B cell (primary cell): ENCODE results near the gene HERC5. TPM values are rescaled to one million over a fixed set of nuclear protein-coding genes. Genes with fewer than 3 reads are reported as not detected.

Experiments used
- ATAC-seq: fragments of 200-7000 bp; cut with Tn5 transposase; one replicate; pipeline ENCODE4 v1.10.0; 2021; ENCODE audit warnings: low read depth, mild to moderate bottlenecking, moderate number of reproducible peaks, moderate library complexity
- CTCF ChIA-PET: fragments of 350-600 bp; sonication (Branson Sonifier 250); formaldehyde crosslinking; loops from one replicate; lab custom pipeline; 2021; ENCODE audit warnings: antibody characterized with exemption, inconsistent platforms; lab: Charles Lee
- POLR2A ChIA-PET: fragments of 350-600 bp; sonication (Branson Sonifier 250); formaldehyde crosslinking; loops from one replicate; lab custom pipeline; 2021; ENCODE audit warnings: antibody characterized with exemption; lab: Charles Lee
- DNase-seq: peaks from one replicate; pipeline ENCODE4 v3.0.0; 2013
- H2AFZ ChIP-seq: 2 replicates; pipeline ENCODE4 v1.6.1; 2012; ENCODE audit warnings: mild to moderate bottlenecking, low read depth, low read length; ENCODE audit not compliant: insufficient read depth, poor library complexity, severe bottlenecking
- H3K27ac ChIP-seq, 2 donors: 1 replicate in 1 of 2; 2 replicates in 1 of 2; pipeline ENCODE4 v1.5.1; 2012 to 2013; ENCODE audit warnings: low read length in 2 of 2, mild to moderate bottlenecking in 2 of 2, moderate library complexity in 1 of 2
- H3K27me3 ChIP-seq, 4 experiments: fragments of 200-600 bp in 1 of 4; sonication (generic) in 1 of 4; replicated peaks in 1 of 4; 1 replicate in 2 of 4; 2 replicates in 2 of 4; pipeline versions ENCODE4 v1.6.1 to v1.7.0; 2013 to 2016; ENCODE audit warnings: low read length in 3 of 4, mild to moderate bottlenecking in 2 of 4, mixed read lengths in 1 of 4, moderate library complexity in 1 of 4; ENCODE audit not compliant: insufficient read depth in 4 of 4, control insufficient read depth in 3 of 4; ENCODE audit errors: control extremely low read depth in 1 of 4
- H3K36me3 ChIP-seq, 2 experiments: replicated peaks in 1 of 2; 1 replicate in 1 of 2; 2 replicates in 1 of 2; pipeline versions ENCODE4 v1.6.1 to v1.7.1; 2013; ENCODE audit warnings: low read length in 1 of 2; ENCODE audit not compliant: insufficient read depth in 2 of 2, control insufficient read depth in 1 of 2; ENCODE audit errors: control extremely low read depth in 1 of 2, extremely low read depth in 1 of 2
- H3K4me1 ChIP-seq, 2 donors: fragments of 200-600 bp in 1 of 2; sonication (generic) in 1 of 2; 1 replicate in 1 of 2; 2 replicates in 1 of 2; pipeline versions ENCODE4 v1.5.1 to v1.6.1; 2013 to 2017; ENCODE audit warnings: low read length in 2 of 2; ENCODE audit not compliant: control insufficient read depth in 2 of 2, insufficient read depth in 2 of 2
- H3K4me2 ChIP-seq: replicated peaks from 2 replicates; pipeline ENCODE3; 2012; ENCODE audit warnings: mild to moderate bottlenecking, low read depth, low read length; ENCODE audit not compliant: poor library complexity, severe bottlenecking
- H3K4me3 ChIP-seq, 5 experiments: fragments of 200-600 bp in 1 of 5; sonication (generic) in 1 of 5; 1 replicate in 3 of 5; 2 replicates in 2 of 5; pipeline versions ENCODE4 v1.5.1 to v1.7.0; 2011 to 2016; ENCODE audit warnings: low read length in 4 of 5, mild to moderate bottlenecking in 4 of 5, low read depth in 2 of 5, control low read depth in 1 of 5, moderate library complexity in 1 of 5; ENCODE audit not compliant: insufficient read depth in 1 of 5; ENCODE audit errors: control extremely low read depth in 1 of 5, extremely low read depth in 1 of 5
- H3K79me2 ChIP-seq: fragments of 200-600 bp; sonication (generic); one replicate; pipeline ENCODE4 v1.6.0; 2016; ENCODE audit warnings: low read length; ENCODE audit not compliant: control insufficient read depth, insufficient read depth
- H3K9ac ChIP-seq: fragments of 200-600 bp; sonication (generic); 2 replicates; pipeline ENCODE4 v1.6.1; 2017; ENCODE audit warnings: mild to moderate bottlenecking, low read length, moderate library complexity
- H3K9me3 ChIP-seq, 3 donors: one replicate each; pipeline versions ENCODE4 v1.6.1 to v1.7.1; 2013; ENCODE audit warnings: low read length in 2 of 3; ENCODE audit not compliant: control insufficient read depth in 2 of 3, insufficient read depth in 1 of 3; ENCODE audit errors: control extremely low read depth in 1 of 3
- H4K20me1 ChIP-seq: 2 replicates; pipeline ENCODE4 v1.6.0; 2012; ENCODE audit warnings: mild to moderate bottlenecking, low read length; ENCODE audit not compliant: insufficient read depth, control insufficient read depth, poor library complexity, severe bottlenecking
- H3K27ac Mint-ChIP-seq: one replicate; pipeline ENCODE4 v1.8.0; 2021; ENCODE audit warnings: mixed read lengths
- H3K27me3 Mint-ChIP-seq: one replicate; pipeline ENCODE4 v1.8.0; 2021; ENCODE audit warnings: mixed read lengths
- H3K4me1 Mint-ChIP-seq: one replicate; pipeline ENCODE4 v1.8.0; 2021; ENCODE audit warnings: mixed read lengths
- H3K4me3 Mint-ChIP-seq: one replicate; pipeline ENCODE4 v1.8.0; 2021; ENCODE audit warnings: mixed read lengths
- H3K9me3 Mint-ChIP-seq: one replicate; pipeline ENCODE4 v1.8.0; 2022; ENCODE audit warnings: mixed read lengths; ENCODE audit not compliant: insufficient read depth
- EZH2 ChIP-seq: IDR thresholded peaks from 2 replicates; pipeline ENCODE4 v1.6.1; 2012; ENCODE audit warnings: borderline replicate concordance, low read depth, mild to moderate bottlenecking, moderate library complexity, low read length; ENCODE audit not compliant: insufficient read depth, poor library complexity, severe bottlenecking
- WGBS: methylation state at CpG from one replicate; pipeline ENCODE4 v1.1.5; 2013; ENCODE audit warnings: missing lambda C conversion rate; ENCODE audit not compliant: insufficient coverage; 5-methylcytosine and 5-hydroxymethylcytosine counted together
- intact Hi-C: fragments of 100-400 bp; cut with micrococcal nuclease; formaldehyde crosslinking; loops from one replicate; pipeline ENCODE4 v1.10.0; 2022
- polyA plus RNA-seq: library from polyadenylated mRNA; depleted of rRNA; stranded (reverse); fragments of >200 nt; gene quantifications from 2 replicates; pipeline ENCODE4 v1.2.3, GENCODE V29; 2012
- total RNA-seq, 2 donors: library from RNA; stranded (reverse); fragments of 120-200 nt in 1 of 2; gene quantifications; 1 replicate in 1 of 2; 2 replicates in 1 of 2; pipeline versions ENCODE4 v1.2.3 to v1.2.4, GENCODE V29; 2013 to 2022
- TF ChIP-seq, protein P1 (sequence below): fragments of 200-600 bp; IDR thresholded peaks from one replicate; pipeline ENCODE4 v1.8.0; 2022; ENCODE audit warnings: antibody characterized with exemption, mild to moderate bottlenecking

The HERC5 gene
- total and polyA plus RNA-seq, 2 donors (not counting 1 experiment from before 2014, with no cell fraction given), result 1.9 to 10.6 TPM

DNA sequence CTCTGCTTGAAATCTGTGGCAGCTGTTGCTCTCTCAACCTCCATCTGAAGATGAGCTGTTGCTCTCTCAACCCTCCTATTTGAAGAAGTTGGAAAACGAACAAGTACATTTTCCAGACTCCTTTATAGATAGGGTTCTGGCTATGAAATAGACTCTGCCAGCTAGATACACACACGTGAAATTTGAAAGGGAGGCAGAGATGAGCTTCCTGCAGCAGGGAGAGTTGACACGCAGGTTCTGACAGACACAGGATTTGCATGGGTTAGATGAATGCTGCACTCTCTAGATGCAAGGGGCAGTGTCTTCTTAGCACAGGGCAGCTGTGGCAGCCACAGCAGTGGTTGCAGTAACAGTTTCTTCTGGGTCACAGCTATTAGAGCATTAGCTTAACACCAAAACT is 74.6 kb downstream of the HERC5 start:
- DNase-seq, result no peak
- intact Hi-C loops, result no loop called here
- TF ChIP-seq, protein P1, sequence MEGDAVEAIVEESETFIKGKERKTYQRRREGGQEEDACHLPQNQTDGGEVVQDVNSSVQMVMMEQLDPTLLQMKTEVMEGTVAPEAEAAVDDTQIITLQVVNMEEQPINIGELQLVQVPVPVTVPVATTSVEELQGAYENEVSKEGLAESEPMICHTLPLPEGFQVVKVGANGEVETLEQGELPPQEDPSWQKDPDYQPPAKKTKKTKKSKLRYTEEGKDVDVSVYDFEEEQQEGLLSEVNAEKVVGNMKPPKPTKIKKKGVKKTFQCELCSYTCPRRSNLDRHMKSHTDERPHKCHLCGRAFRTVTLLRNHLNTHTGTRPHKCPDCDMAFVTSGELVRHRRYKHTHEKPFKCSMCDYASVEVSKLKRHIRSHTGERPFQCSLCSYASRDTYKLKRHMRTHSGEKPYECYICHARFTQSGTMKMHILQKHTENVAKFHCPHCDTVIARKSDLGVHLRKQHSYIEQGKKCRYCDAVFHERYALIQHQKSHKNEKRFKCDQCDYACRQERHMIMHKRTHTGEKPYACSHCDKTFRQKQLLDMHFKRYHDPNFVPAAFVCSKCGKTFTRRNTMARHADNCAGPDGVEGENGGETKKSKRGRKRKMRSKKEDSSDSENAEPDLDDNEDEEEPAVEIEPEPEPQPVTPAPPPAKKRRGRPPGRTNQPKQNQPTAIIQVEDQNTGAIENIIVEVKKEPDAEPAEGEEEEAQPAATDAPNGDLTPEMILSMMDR, result no peak
- no peak for TF ChIP-seq EZH2
- CTCF ChIA-PET, result interaction anchor here (1.4 to 3.0 kb wide), 2 partner anchors 312 to 492 kb away, joined by 3 to 12 read pairs; no protein-coding TSS in a partner anchor
- H3K27ac ChIP-seq, result no peak overlapping the region
- WGBS, result 81% methylated on average over 2 of the region's 3 CpGs
- no peak overlapping the region for H3K9ac ChIP-seq
- H3K9me3 ChIP-seq, result no peaks in the 10 kb centered on the region
- H3K36me3 ChIP-seq, result no peaks in the 10 kb centered on the region
- H3K79me2 ChIP-seq, result no peaks in the 10 kb centered on the region
- no peaks in the 10 kb centered on the region for H4K20me1 ChIP-seq
- Mint-ChIP-seq H3K9me3 (no peaks in the 10 kb centered on the region), H3K27me3 (peaks cover 3% of the 10 kb centered on the region), H3K27ac (no peak overlapping the region), H3K4me3 (no peak overlapping the region), H3K4me1 (peaks cover 5% of the 10 kb centered on the region)
- no peak for ATAC-seq
- H3K27me3 ChIP-seq, result no peaks in the 10 kb centered on the region
- no peaks in the 10 kb centered on the region for H3K4me1 ChIP-seq
- POLR2A ChIA-PET, result no interaction called here
- no peak overlapping the region for H2AFZ ChIP-seq
- H3K4me3 ChIP-seq, result no peak overlapping the region
- no peak overlapping the region for H3K4me2 ChIP-seq

- intact Hi-C loops, result no loop called here
- H3K4me3 ChIP-seq, result no peak overlapping the region
- H3K9me3 ChIP-seq, result no peaks in the 10 kb centered on the region
- 95% methylated on average over 3 of the region's 6 CpGs for WGBS
- TF ChIP-seq, protein P1, result no peak
- no peak for TF ChIP-seq EZH2
- DNase-seq (no peak), ATAC-seq (no peak)
- CTCF ChIA-PET, result interaction anchor here (0.6 to 2.1 kb wide), 3 partner anchors 321 to 1157 kb away, joined by 3 to 4 read pairs (median 3); no protein-coding TSS in a partner anchor
- Mint-ChIP-seq H3K27ac (no peak overlapping the region), H3K4me1 (no peaks in the 10 kb centered on the region), H3K27me3 (peaks cover 7% of the 10 kb centered on the region), H3K4me3 (no peak overlapping the region), H3K9me3 (no peaks in the 10 kb centered on the region)
- no peaks in the 10 kb centered on the region for H3K36me3 ChIP-seq
- H3K4me1 ChIP-seq, result no peaks in the 10 kb centered on the region
- no peak overlapping the region for H3K9ac ChIP-seq
- H4K20me1 ChIP-seq, result no peaks in the 10 kb centered on the region
- H3K27ac ChIP-seq, result no peak overlapping the region
- no peaks in the 10 kb centered on the region for H3K79me2 ChIP-seq
- no peak overlapping the region for H3K4me2 ChIP-seq
- H3K27me3 ChIP-seq, result no peaks in the 10 kb centered on the region
- no peak overlapping the region for H2AFZ ChIP-seq
- POLR2A ChIA-PET, result no interaction called here
These were observed 76.3 kb downstream of the HERC5 start for GRCh38 chr4:88533088-88533790.
